NCI-H2029 treated with DMSO at 0.1 percent for 48 hours (cell line): ENCODE results near the gene ABCC4.

Source experiments
- DNase-seq: peaks from one replicate; lab custom pipeline; 2025; lab: John Stamatoyannopoulos, UW

Gene ABCC4

GRCh38 chr13:95156208-95156607, 145.0 kb downstream of the ABCC4 start:
- peak; percentile 20 for DNase-seq

- DNase-seq = peak; percentile 3
These were observed 145.7 kb downstream of the ABCC4 start for GRCh38 chr13:95155504-95155903.

GRCh38 chr13:95155093-95155492, 146.2 kb downstream of the ABCC4 start:
- DNase-seq = no peak

GRCh38 chr13:95154413-95154886, 146.8 kb downstream of the ABCC4 start:
- DNase-seq = no peak

GRCh38 chr13:95153647-95154412, 147.4 kb downstream of the ABCC4 start:
- DNase-seq = no peak

GRCh38 chr13:95151942-95152587, 149.2 kb downstream of the ABCC4 start:
- DNase-seq = no peak

GRCh38 chr13:95150555-95150954, 150.7 kb downstream of the ABCC4 start:
- DNase-seq = no peak

GRCh38 chr13:95146486-95146885, 154.8 kb downstream of the ABCC4 start:
- no peak for DNase-seq

GRCh38 chr13:95145587-95145986, 155.7 kb downstream of the ABCC4 start:
- DNase-seq = no peak

GRCh38 chr13:95140502-95140901, 160.7 kb downstream of the ABCC4 start:
- DNase-seq = no peak

- no peak for DNase-seq
These were observed 162.2 kb downstream of the ABCC4 start for GRCh38 chr13:95138876-95139585.

- no peak for DNase-seq
These were observed 164.2 kb downstream of the ABCC4 start for GRCh38 chr13:95137096-95137495.

GRCh38 chr13:95136638-95137037, 164.6 kb downstream of the ABCC4 start:
- no peak for DNase-seq

- DNase-seq = no peak
These were observed 167.8 kb downstream of the ABCC4 start for GRCh38 chr13:95133498-95133897.

- DNase-seq = no peak
These were observed 172.2 kb downstream of the ABCC4 start for GRCh38 chr13:95129004-95129403.

- no peak for DNase-seq
These were observed 173.1 kb downstream of the ABCC4 start for GRCh38 chr13:95128045-95128643.

GRCh38 chr13:95124959-95125358, 176.3 kb downstream of the ABCC4 start:
- no peak for DNase-seq

- no peak for DNase-seq
These were observed 177.5 kb downstream of the ABCC4 start for GRCh38 chr13:95123726-95124125.

GRCh38 chr13:95122063-95122462, 179.2 kb downstream of the ABCC4 start:
- DNase-seq = no peak

- no peak for DNase-seq
These were observed 179.7 kb downstream of the ABCC4 start for GRCh38 chr13:95121516-95121915.

GRCh38 chr13:95120650-95121049, 180.6 kb downstream of the ABCC4 start:
- no peak for DNase-seq

- no peak for DNase-seq
These were observed 182.5 kb downstream of the ABCC4 start for GRCh38 chr13:95118541-95119324.
